Psoas muscle (tissue), 8 donors: ENCODE measurements around the gene HOXA13. TPM values are rescaled to one million over a fixed set of nuclear protein-coding genes. Genes with fewer than 3 reads are reported as not detected.

Experiments
- ATAC-seq, 4 donors: fragments of 200-7000 bp; cut with Tn5 transposase; one replicate each; pipeline ENCODE4 v1.9.1; 2020; ENCODE audit warnings: moderate library complexity in 3 of 4, mild to moderate bottlenecking in 2 of 4
- DNase-seq, 2 donors: peaks; one replicate each; pipeline ENCODE4 v3.0.0-alpha.2; 2020
- H3K27ac ChIP-seq: fragments of 200-600 bp; one replicate; pipeline ENCODE4 v1.8.0; 2022
- H3K27me3 ChIP-seq, 3 donors: fragments of 200-600 bp in 1 of 3; one replicate each; pipeline versions ENCODE4 v1.6.1 to v1.8.0; 2013 to 2022; ENCODE audit warnings: low read length in 2 of 3, mild to moderate bottlenecking in 2 of 3, moderate library complexity in 1 of 3; ENCODE audit not compliant: insufficient read depth in 3 of 3
- H3K36me3 ChIP-seq, 2 donors: fragments of 200-600 bp in 1 of 2; one replicate each; pipeline versions ENCODE4 v1.6.1 to v1.8.0; 2013 to 2022; ENCODE audit warnings: low read depth in 1 of 2, mild to moderate bottlenecking in 1 of 2, moderate library complexity in 1 of 2; ENCODE audit not compliant: insufficient read depth in 1 of 2
- H3K4me1 ChIP-seq: fragments of 200-600 bp; one replicate; pipeline ENCODE4 v1.8.0; 2022
- H3K4me3 ChIP-seq: fragments of 200-600 bp; one replicate; pipeline ENCODE4 v1.8.0; 2022; ENCODE audit warnings: mild to moderate bottlenecking
- H3K9me3 ChIP-seq: fragments of 200-600 bp; one replicate; pipeline ENCODE4 v1.8.0; 2022
- CTCF ChIP-seq: fragments of 200-600 bp; IDR thresholded peaks from one replicate; pipeline ENCODE4 v1.8.0; 2022; ENCODE audit warnings: antibody characterized with exemption
- WGBS, 3 donors: extraction: QIAGEN DNeasy Blood & Tissue Kit; methylation state at CpG; one replicate each; pipeline versions ENCODE4 v1.1.6 to v1.1.7; 2013; 5-methylcytosine and 5-hydroxymethylcytosine counted together
- intact Hi-C, 2 donors: fragments of 100-400 bp; cut with DNase I; formaldehyde crosslinking; loops; one replicate each; pipeline versions ENCODE4 v1.11.0 to v1.14.2; 2022
- polyA plus RNA-seq, 3 donors: library from polyadenylated mRNA; stranded (reverse); fragments of 200-250 nt; gene quantifications; one replicate each; pipeline ENCODE4 v1.2.3, GENCODE V29; 2013
- total RNA-seq, 4 donors: library from RNA; stranded (reverse); fragmentation: NEBNext Ultra II Directional in 2 of 4; extraction: Animal tissue kit (Norgen Biotek cat#: 25700) in 2 of 4; gene quantifications; one replicate each; pipeline versions ENCODE4 v1.2.1 to v1.2.4, GENCODE V29; 2021 to 2023
- donor health status: healthy with polysubstance abuse.
- donor health status: DM: no; HTN: no; CAD: no; lungs with moderate emphysema.
- donor health status: Bipolar disorder and iron deficiency.
- donor health status: healthy.
- donor health status: DM: yes; HTN: yes; CAD: no.
- donor health status: DM: no; HTN: no; CAD: no.
- donor health status: DM: no; HTN: no; CAD: no.
- donor health status: DM: yes; HTN: yes; CAD: no.

HOXA13 gene
- total and polyA plus RNA-seq, 7 donors: 0.01 to 0.08 (median 0.06) TPM; not detected in 4

- Histone ChIP-seq H3K4me1 (peaks cover 16% of the 10 kb centered on the region), H3K27ac (peak overlapping the region; percentile 91), H3K9me3 (no peaks in the 10 kb centered on the region), H3K27me3 (no peaks in the 10 kb centered on the region), H3K36me3 (no peaks in the 10 kb centered on the region), H3K4me3 (no peak overlapping the region)
- peak in 1 of 2 donors; percentile 44 for DNase-seq
- no peak for TF ChIP-seq CTCF
- ATAC-seq: no peak
- WGBS, 3 donors: 84 to 89% (median 85%) methylated on average over 10 of the region's 10 CpGs
- intact Hi-C loops: loop anchor here in 1 of 2 donors (10.0 kb wide), 1 partner anchor 1270 kb away; no protein-coding TSS in a partner anchor
These were observed 45.5 kb downstream of the HOXA13 start for GRCh38 chr7:27154369-27154768.

- DNase-seq: no peak
- TF ChIP-seq CTCF: no peak
- Histone ChIP-seq H3K36me3 (no peaks in the 10 kb centered on the region), H3K4me1 (peaks cover 23% of the 10 kb centered on the region), H3K4me3 (no peak overlapping the region), H3K9me3 (no peaks in the 10 kb centered on the region), H3K27ac (no peak overlapping the region), H3K27me3 (no peaks in the 10 kb centered on the region)
- intact Hi-C loops: loop anchor here in 1 of 2 donors (10.0 kb wide), 1 partner anchor 1269 kb away; no protein-coding TSS in a partner anchor
- WGBS, 3 donors: 88 to 100% (median 96%) methylated on average over 3 of the region's 3 CpGs
- ATAC-seq: no peak
These were observed 46.4 kb downstream of the HOXA13 start for GRCh38 chr7:27153526-27153925.

GRCh38 chr7:27152816-27153442 lies 47.0 kb downstream of the HOXA13 start:
- H3K36me3 ChIP-seq: no peaks in the 10 kb centered on the region
- intact Hi-C loops: loop anchor here in 1 of 2 donors (10.0 kb wide), 1 partner anchor 1268 kb away; no protein-coding TSS in a partner anchor
- H3K9me3 ChIP-seq: no peaks in the 10 kb centered on the region
- H3K4me3 ChIP-seq: peak overlapping the region; percentile 75
- H3K27ac ChIP-seq: peak overlapping the region; percentile 84
- no peak for ATAC-seq
- H3K27me3 ChIP-seq: no peaks in the 10 kb centered on the region
- no peak for TF ChIP-seq CTCF
- WGBS, 3 donors: 64 to 73% (median 68%) methylated on average over 22 of the region's 22 CpGs
- peaks cover 23% of the 10 kb centered on the region for H3K4me1 ChIP-seq
- DNase-seq: no peak

- Histone ChIP-seq H3K27me3 (no peaks in the 10 kb centered on the region), H3K27ac (peak within 1 kb of the TSS; percentile 84), H3K9me3 (no peaks in the 10 kb centered on the region), H3K4me3 (peak within 1 kb of the TSS; percentile 75), H3K4me1 (peaks cover 26% of the 10 kb centered on the region), H3K36me3 (no peaks in the 10 kb centered on the region)
- DNase-seq (peak; percentile 56 to 83), ATAC-seq (peak in 3 of 4 donors; percentile 10 to 14 (median 11))
- intact Hi-C loops: loop anchor here in 1 of 2 donors (10.0 kb wide), 1 partner anchor 1267 kb away; no protein-coding TSS in a partner anchor
- no peak for TF ChIP-seq CTCF
- 2 to 9% (median 6%) methylated on average over 45 to 53 of the region's 53 CpGs for WGBS, 3 donors
These were observed 47.7 kb downstream of the HOXA13 start, which contains the start of gene HOXA3 for GRCh38 chr7:27151931-27152815. HOXA3 (minus strand) TSS chr7:27152583; CDS start chr7:27110640, 41,943 bp downstream.
